ENCODE results near the gene CMSS1.
A peak's percentile ranks its signal among the peaks of the same experiment; 100 is the strongest.

CMSS1 gene

DNA sequence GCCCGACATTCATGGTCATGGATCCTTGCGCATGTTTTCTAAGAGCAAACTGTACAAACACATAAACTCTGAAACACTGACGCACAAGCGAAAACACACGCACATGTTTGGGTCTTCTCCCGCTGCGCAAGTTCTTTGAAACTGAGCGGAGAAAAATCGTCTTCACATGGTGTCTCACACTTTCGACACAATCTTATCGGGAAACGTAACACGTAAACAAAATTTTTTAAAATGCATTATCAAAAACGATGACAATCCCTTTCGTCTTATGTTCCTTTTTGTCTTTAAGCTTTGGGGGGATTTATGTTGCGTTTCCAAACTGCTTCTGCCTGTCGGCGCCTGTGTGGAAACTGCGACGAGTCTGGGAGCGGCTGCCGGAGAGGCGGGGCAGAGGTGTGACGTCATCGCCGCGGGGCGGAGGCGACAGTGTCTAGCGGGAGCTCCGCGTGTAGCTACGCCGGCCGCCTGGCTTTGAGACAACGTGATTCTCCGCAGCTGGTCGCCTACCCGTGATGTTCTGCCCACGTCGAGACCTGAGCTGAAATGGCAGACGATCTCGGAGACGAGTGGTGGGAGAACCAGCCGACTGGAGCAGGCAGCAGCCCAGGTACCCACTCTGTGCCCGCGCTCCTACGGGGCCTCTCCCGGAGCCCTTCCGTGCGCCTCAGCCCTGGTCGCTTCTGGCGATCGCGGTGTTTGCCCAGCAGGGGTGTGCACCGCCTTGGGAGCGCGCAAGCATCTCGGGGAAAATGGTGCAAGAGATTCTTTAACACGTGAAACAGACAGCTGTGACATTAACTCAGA lies at the start of gene CMSS1:
CMSS1 (plus strand) TSS at position 426 of the 804 bp plus-strand sequence.
- POLR2A ChIA-PET, result interaction anchor here (1.0 kb wide), 1 partner anchor 8 kb away, joined by 3 read pairs; no protein-coding TSS in a partner anchor
- Histone ChIP-seq H3K4me3 (ENCODE audit: low read depth, low read length) (peak within 1 kb of the TSS; percentile 80), H3K27ac (ENCODE audit: extremely low read depth, low read depth, low read length) (peak within 1 kb of the TSS; percentile 65), H3K9me3 (ENCODE audit: control insufficient read depth, insufficient read depth, low read depth, low read length) (no peaks in the 10 kb centered on the region), H3K36me3 (ENCODE audit: control insufficient read depth in 2 of 2, insufficient read depth in 1 of 2, low read length in 2 of 2) (peaks cover 0 to 2% of the 10 kb centered on the region in 2 experiments; a peak in 1 of 3 replicates), H3K4me1 (ENCODE audit: control insufficient read depth, insufficient read depth, low read length) (peaks cover 3% of the 10 kb centered on the region)
- CTCF ChIA-PET, result interaction anchor here (0.6 to 1.8 kb wide), 5 partner anchors 10 to 596 kb away, joined by 3 to 5 read pairs (median 4); no protein-coding TSS in a partner anchor
- no peak for TF ChIP-seq ZNF37A (tag by site-specific recombination; IDR thresholded peaks at IDR 0.05)
- 0 out of 2 replicates have a peak, but pooled peaks have one; percentile 40 for TF ChIP-seq ZNF558 (tag by site-specific recombination; IDR thresholded peaks at IDR 0.05)
- TF ChIP-seq ZNF2 (tag by site-specific recombination; IDR thresholded peaks at IDR 0.05), result peak; percentile 87; the same call in 1 of the 2 replicates
- no peak for TF ChIP-seq ZNF175 (tag by site-specific recombination; IDR thresholded peaks at IDR 0.05)
- TF ChIP-seq ZNF600 (tag by site-specific recombination; IDR thresholded peaks at IDR 0.05), result peak; percentile 83
- no peak for TF ChIP-seq ZNF221 (tag by site-specific recombination; IDR thresholded peaks at IDR 0.05; ENCODE audit: borderline replicate concordance)
- no peak for TF ChIP-seq ZNF473 (tag by site-specific recombination; IDR thresholded peaks at IDR 0.05)
- no peak for TF ChIP-seq ZNF555 (tag by site-specific recombination; conservative IDR thresholded peaks at IDR 0.05)
- no peak for TF ChIP-seq ZBTB1 (tag by site-specific recombination; IDR thresholded peaks at IDR 0.05)
- TF ChIP-seq, protein P1, sequence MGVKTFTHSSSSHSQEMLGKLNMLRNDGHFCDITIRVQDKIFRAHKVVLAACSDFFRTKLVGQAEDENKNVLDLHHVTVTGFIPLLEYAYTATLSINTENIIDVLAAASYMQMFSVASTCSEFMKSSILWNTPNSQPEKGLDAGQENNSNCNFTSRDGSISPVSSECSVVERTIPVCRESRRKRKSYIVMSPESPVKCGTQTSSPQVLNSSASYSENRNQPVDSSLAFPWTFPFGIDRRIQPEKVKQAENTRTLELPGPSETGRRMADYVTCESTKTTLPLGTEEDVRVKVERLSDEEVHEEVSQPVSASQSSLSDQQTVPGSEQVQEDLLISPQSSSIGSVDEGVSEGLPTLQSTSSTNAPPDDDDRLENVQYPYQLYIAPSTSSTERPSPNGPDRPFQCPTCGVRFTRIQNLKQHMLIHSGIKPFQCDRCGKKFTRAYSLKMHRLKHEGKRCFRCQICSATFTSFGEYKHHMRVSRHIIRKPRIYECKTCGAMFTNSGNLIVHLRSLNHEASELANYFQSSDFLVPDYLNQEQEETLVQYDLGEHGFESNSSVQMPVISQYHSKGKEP (tag by site-specific recombination; IDR thresholded peaks at IDR 0.05), result no peak
- TF ChIP-seq MZF1 (tag by site-specific recombination; IDR thresholded peaks at IDR 0.05; ENCODE audit: borderline replicate concordance), result no peak
- peak; percentile 84 for TF ChIP-seq ZNF324 (tag by site-specific recombination; IDR thresholded peaks at IDR 0.05)
- no peak for TF ChIP-seq ZNF747 (tag by site-specific recombination; IDR thresholded peaks at IDR 0.05)
- TF ChIP-seq ZSCAN30 (tag by site-specific recombination; IDR thresholded peaks at IDR 0.05), result 0 out of 2 replicates have a peak, but pooled peaks have one; percentile 56
- TF ChIP-seq KLF7 (tag by site-specific recombination; IDR thresholded peaks at IDR 0.05; ENCODE audit: borderline replicate concordance), result peak; percentile 94
- TF ChIP-seq KLF9 (tag by site-specific recombination; IDR thresholded peaks at IDR 0.05; ENCODE audit: low read depth), result peak; percentile 89
- no peak for TF ChIP-seq ZNF791 (tag by site-specific recombination; IDR thresholded peaks at IDR 0.05)
- TF ChIP-seq, protein P2, sequence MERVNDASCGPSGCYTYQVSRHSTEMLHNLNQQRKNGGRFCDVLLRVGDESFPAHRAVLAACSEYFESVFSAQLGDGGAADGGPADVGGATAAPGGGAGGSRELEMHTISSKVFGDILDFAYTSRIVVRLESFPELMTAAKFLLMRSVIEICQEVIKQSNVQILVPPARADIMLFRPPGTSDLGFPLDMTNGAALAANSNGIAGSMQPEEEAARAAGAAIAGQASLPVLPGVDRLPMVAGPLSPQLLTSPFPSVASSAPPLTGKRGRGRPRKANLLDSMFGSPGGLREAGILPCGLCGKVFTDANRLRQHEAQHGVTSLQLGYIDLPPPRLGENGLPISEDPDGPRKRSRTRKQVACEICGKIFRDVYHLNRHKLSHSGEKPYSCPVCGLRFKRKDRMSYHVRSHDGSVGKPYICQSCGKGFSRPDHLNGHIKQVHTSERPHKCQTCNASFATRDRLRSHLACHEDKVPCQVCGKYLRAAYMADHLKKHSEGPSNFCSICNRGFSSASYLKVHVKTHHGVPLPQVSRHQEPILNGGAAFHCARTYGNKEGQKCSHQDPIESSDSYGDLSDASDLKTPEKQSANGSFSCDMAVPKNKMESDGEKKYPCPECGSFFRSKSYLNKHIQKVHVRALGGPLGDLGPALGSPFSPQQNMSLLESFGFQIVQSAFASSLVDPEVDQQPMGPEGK (tag by site-specific recombination; IDR thresholded peaks at IDR 0.05), result peak; percentile 50
- no peak for TF ChIP-seq ZNF274 (IDR thresholded peaks at IDR 0.05; ENCODE audit: low read length)
- TF ChIP-seq ZNF274 (tag by site-specific recombination; IDR thresholded peaks at IDR 0.05; ENCODE audit: borderline replicate concordance), result no peak
- no peak for TF ChIP-seq ZNF837 (tag by site-specific recombination; IDR thresholded peaks at IDR 0.05)
- no peak for TF ChIP-seq ZFP3 (tag by site-specific recombination; IDR thresholded peaks at IDR 0.05; ENCODE audit: low read depth)
- TF ChIP-seq SP2 (tag by site-specific recombination; IDR thresholded peaks at IDR 0.05), result peak; percentile 68
- TF ChIP-seq, protein P3, sequence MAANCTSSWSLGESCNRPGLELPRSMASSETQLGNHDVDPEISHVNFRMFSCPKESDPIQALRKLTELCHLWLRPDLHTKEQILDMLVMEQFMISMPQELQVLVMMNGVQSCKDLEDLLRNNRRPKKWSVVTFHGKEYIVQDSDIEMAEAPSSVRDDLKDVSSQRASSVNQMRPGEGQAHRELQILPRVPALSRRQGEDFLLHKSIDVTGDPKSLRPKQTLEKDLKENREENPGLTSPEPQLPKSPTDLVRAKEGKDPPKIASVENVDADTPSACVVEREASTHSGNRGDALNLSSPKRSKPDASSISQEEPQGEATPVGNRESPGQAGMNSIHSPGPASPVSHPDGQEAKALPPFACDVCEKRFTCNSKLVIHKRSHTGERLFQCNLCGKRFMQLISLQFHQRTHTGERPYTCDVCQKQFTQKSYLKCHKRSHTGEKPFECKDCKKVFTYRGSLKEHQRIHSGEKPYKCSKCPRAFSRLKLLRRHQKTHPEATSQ (tag by site-specific recombination; IDR thresholded peaks at IDR 0.05), result no peak
- no peak; the same call in 1 of the 2 replicates for TF ChIP-seq ZNF174 (tag by site-specific recombination; IDR thresholded peaks at IDR 0.05)
- no peak; the same call in none of the 2 replicates for TF ChIP-seq KLF10 (tag by site-specific recombination; IDR thresholded peaks at IDR 0.05)
- TF ChIP-seq, protein P4, sequence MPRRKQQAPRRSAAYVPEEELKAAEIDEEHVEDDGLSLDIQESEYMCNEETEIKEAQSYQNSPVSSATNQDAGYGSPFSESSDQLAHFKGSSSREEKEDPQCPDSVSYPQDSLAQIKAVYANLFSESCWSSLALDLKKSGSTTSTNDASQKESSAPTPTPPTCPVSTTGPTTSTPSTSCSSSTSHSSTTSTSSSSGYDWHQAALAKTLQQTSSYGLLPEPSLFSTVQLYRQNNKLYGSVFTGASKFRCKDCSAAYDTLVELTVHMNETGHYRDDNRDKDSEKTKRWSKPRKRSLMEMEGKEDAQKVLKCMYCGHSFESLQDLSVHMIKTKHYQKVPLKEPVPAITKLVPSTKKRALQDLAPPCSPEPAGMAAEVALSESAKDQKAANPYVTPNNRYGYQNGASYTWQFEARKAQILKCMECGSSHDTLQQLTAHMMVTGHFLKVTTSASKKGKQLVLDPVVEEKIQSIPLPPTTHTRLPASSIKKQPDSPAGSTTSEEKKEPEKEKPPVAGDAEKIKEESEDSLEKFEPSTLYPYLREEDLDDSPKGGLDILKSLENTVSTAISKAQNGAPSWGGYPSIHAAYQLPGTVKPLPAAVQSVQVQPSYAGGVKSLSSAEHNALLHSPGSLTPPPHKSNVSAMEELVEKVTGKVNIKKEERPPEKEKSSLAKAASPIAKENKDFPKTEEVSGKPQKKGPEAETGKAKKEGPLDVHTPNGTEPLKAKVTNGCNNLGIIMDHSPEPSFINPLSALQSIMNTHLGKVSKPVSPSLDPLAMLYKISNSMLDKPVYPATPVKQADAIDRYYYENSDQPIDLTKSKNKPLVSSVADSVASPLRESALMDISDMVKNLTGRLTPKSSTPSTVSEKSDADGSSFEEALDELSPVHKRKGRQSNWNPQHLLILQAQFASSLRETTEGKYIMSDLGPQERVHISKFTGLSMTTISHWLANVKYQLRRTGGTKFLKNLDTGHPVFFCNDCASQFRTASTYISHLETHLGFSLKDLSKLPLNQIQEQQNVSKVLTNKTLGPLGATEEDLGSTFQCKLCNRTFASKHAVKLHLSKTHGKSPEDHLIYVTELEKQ (tag by site-specific recombination; IDR thresholded peaks at IDR 0.05; ENCODE audit: borderline replicate concordance), result no peak
- TF ChIP-seq ZNF335 (tag by site-specific recombination; conservative IDR thresholded peaks at IDR 0.05), result peak; percentile 99
- peak; percentile 84 for TF ChIP-seq SP7 (tag by site-specific recombination; IDR thresholded peaks at IDR 0.05)
- no peak for TF ChIP-seq ZNF624 (tag by site-specific recombination; IDR thresholded peaks at IDR 0.05)
